Peyer's patch (tissue), 4 donors: Measurements from ENCODE around the gene GPR84.

Experiments used
- CTCF ChIP-seq, 6 experiments: fragments of 450-650 bp in 4 of 6; fragments of 200-600 bp in 2 of 6; sonication (generic) in 1 of 6; IDR thresholded peaks; one replicate each; pipeline ENCODE4 v1.5.1; 2017 to 2019; ENCODE audit warnings: antibody characterized with exemption in 6 of 6, mild to moderate bottlenecking in 3 of 6, moderate library complexity in 1 of 6
- POLR2A ChIP-seq, 2 donors: fragments of 450-650 bp; IDR thresholded peaks; one replicate each; pipeline ENCODE4 v1.5.1; 2017; ENCODE audit warnings: antibody characterized with exemption in 2 of 2, mild to moderate bottlenecking in 2 of 2, moderate library complexity in 2 of 2

- TF ChIP-seq CTCF (IDR thresholded peaks at IDR 0.05) (no peak), POLR2A (IDR thresholded peaks at IDR 0.05) (no peak)
Measured at GRCh38 chr12:54352022-54352531, 12.2 kb downstream of the GPR84 start.
